Upper lobe of left lung (tissue), 6 donors: Measurements from ENCODE around the gene SERPINB1. TPM values are rescaled to one million over a fixed set of nuclear protein-coding genes. Genes with fewer than 3 reads are reported as not detected.
A peak's percentile ranks its signal among the peaks of the same experiment; 100 is the strongest.

Source experiments
- ATAC-seq, 2 donors: fragments of 200-7000 bp; cut with Tn5 transposase; one replicate each; pipeline ENCODE4 v1.9.1; 2022; ENCODE audit warnings: mild to moderate bottlenecking in 2 of 2, moderate library complexity in 2 of 2; ENCODE audit not compliant: low FRiP score in 2 of 2
- DNase-seq, 2 donors: peaks; one replicate each; pipeline ENCODE4 v3.0.0-alpha.2; 2019 to 2020
- H3K27ac ChIP-seq, 4 donors: fragments of 200-600 bp; sonication (generic); one replicate each; pipeline ENCODE4 v1.5.1; 2016 to 2019
- H3K27me3 ChIP-seq, 4 donors: fragments of 200-600 bp; sonication (generic); one replicate each; pipeline ENCODE4 v1.5.1; 2017 to 2019
- H3K36me3 ChIP-seq, 4 donors: fragments of 200-600 bp; sonication (generic); one replicate each; pipeline ENCODE4 v1.5.1; 2016 to 2019
- H3K4me1 ChIP-seq, 4 donors: fragments of 200-600 bp; sonication (generic); one replicate each; pipeline ENCODE4 v1.5.1; 2018 to 2019
- H3K4me3 ChIP-seq, 4 donors: fragments of 200-600 bp; sonication (generic); one replicate each; pipeline ENCODE4 v1.5.1; 2017 to 2019; ENCODE audit warnings: mild to moderate bottlenecking in 2 of 4, moderate library complexity in 1 of 4
- H3K9me3 ChIP-seq, 4 donors: fragments of 200-600 bp; sonication (generic); one replicate each; pipeline ENCODE4 v1.5.1; 2018 to 2019
- CTCF ChIP-seq, 6 experiments: fragments of 450-650 bp in 4 of 6; fragments of 200-600 bp in 2 of 6; sonication (generic) in 2 of 6; IDR thresholded peaks; one replicate each; pipeline ENCODE4 v1.5.1; 2016 to 2019; ENCODE audit warnings: antibody characterized with exemption in 6 of 6
- EP300 ChIP-seq, 4 donors: sonication (generic); formaldehyde crosslinking; IDR thresholded peaks; one replicate each; pipeline ENCODE4 v1.5.1; 2017; ENCODE audit warnings: antibody characterized with exemption in 4 of 4, control low read depth in 2 of 4
- POLR2A ChIP-seq, 4 donors: fragments of 450-650 bp; IDR thresholded peaks; one replicate each; pipeline ENCODE4 v1.5.1; 2016 to 2017; ENCODE audit warnings: antibody characterized with exemption in 4 of 4, mild to moderate bottlenecking in 2 of 4
- POLR2AphosphoS5 ChIP-seq, 2 donors: sonication (generic); formaldehyde crosslinking; IDR thresholded peaks; one replicate each; pipeline ENCODE4 v1.5.1; 2017; ENCODE audit warnings: antibody characterized with exemption in 2 of 2
- WGBS, 2 donors: methylation state at CpG; one replicate each; pipeline ENCODE4 v1.1.5; 2017 to 2018; 5-methylcytosine and 5-hydroxymethylcytosine counted together
- total RNA-seq, 6 donors: library from RNA; depleted of rRNA in 4 of 6; stranded (reverse); fragments of >200 nt in 4 of 6; gene quantifications; one replicate each; pipeline versions ENCODE4 v1.1.0 to v1.2.1, GENCODE V29; 2016 to 2021
- donor health status: DM: no; HTN: no; CAD: no; lungs with moderate emphysema.
- donor health status: DM: no; HTN: yes; CAD: no; lungs with severe emphysema.

Gene SERPINB1
- total RNA-seq, 6 donors from 2014 or later, result 56.6 to 184 (median 102) TPM

DNA sequence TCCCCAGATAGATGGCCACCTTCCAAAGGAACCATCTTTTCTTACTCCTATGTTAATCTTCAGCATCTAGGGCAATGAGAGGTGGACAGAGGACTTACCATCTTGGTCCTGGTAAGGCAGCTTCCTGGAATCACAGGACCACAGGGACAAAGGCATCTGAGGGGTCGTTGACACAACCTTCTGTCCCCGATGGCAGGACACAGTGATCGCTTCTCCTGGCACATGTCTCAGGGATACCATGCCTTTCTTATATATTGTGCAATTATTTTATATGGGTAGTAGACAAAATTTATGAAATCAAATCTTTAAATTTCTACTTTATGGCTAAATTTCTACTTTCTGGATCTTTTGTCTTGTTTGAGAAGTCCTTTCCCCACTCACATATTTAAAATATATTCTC lies 20.1 kb downstream of the SERPINB1 start:
- WGBS, 2 donors, result 93 to 96% methylated on average over 3 of the region's 3 CpGs
- no peak overlapping the region for H3K27ac ChIP-seq
- no peak for TF ChIP-seq POLR2AphosphoS5 (IDR thresholded peaks at IDR 0.05)
- TF ChIP-seq CTCF (IDR thresholded peaks at IDR 0.05), result no peak
- no peak for TF ChIP-seq EP300 (IDR thresholded peaks at IDR 0.05)
- no peak for TF ChIP-seq POLR2A (IDR thresholded peaks at IDR 0.05)
- peaks cover 23 to 36% (median 30%) of the 10 kb centered on the region in 4 donors for H3K4me1 ChIP-seq
- no peaks in the 10 kb centered on the region for H3K36me3 ChIP-seq
- H3K27me3 ChIP-seq, result no peaks in the 10 kb centered on the region
- no peak overlapping the region for H3K4me3 ChIP-seq
- ATAC-seq (no peak), DNase-seq (no peak)
- H3K9me3 ChIP-seq, result no peaks in the 10 kb centered on the region

DNA sequence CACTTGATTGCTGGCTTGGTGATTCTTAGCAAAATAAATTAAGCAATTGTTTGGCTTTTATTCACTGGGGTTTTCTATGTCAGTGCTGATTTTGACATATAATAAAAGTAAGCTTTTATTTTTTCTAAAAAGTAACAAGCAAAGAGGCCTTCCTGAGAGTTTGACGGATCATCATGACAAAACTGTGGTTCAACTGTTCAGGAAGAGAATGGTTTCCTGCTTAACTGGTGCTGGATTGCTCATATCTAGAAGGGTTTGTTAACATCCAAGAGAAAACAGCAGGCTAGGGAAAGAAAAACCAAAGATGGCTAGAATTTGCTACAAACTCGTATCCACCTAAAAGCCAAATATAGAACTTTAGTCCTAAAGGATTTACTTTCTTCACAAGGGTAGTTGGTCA lies 21.2 kb downstream of the SERPINB1 start:
- no peak for ATAC-seq
- WGBS, 2 donors, result 43 to 56% methylated on average over 2 of the region's 2 CpGs
- peak overlapping the region in 2 of 4 donors; percentile 70 to 78 for H3K27ac ChIP-seq

GRCh38 chr6:2819978-2820377 lies 21.7 kb downstream of the SERPINB1 start:
- Histone ChIP-seq H3K9me3 (peaks cover 7 to 8% (median 8%) of the 10 kb centered on the region in 4 donors), H3K36me3 (no peaks in the 10 kb centered on the region), H3K27me3 (no peaks in the 10 kb centered on the region), H3K4me1 (peaks cover 23 to 36% (median 30%) of the 10 kb centered on the region in 4 donors), H3K27ac (peak overlapping the region in 2 of 4 donors; percentile 70 to 78), H3K4me3 (no peak overlapping the region)
- WGBS, 2 donors, result 41 to 46% methylated on average over 7 of the region's 7 CpGs
- TF ChIP-seq EP300 (IDR thresholded peaks at IDR 0.05) (no peak), POLR2AphosphoS5 (IDR thresholded peaks at IDR 0.05) (no peak), POLR2A (IDR thresholded peaks at IDR 0.05) (no peak), CTCF (IDR thresholded peaks at IDR 0.05) (no peak)
- ATAC-seq (no peak), DNase-seq (no peak)

More for the DNA sequence above, 21.2 kb downstream of the SERPINB1 start:
- Histone ChIP-seq H3K4me3 (no peak overlapping the region), H3K36me3 (no peaks in the 10 kb centered on the region), H3K27me3 (no peaks in the 10 kb centered on the region), H3K9me3 (peaks cover 7 to 8% (median 8%) of the 10 kb centered on the region in 4 donors), H3K4me1 (peaks cover 23 to 36% (median 30%) of the 10 kb centered on the region in 4 donors)
- DNase-seq, result no peak
- TF ChIP-seq POLR2AphosphoS5 (IDR thresholded peaks at IDR 0.05), result no peak
- no peak for TF ChIP-seq CTCF (IDR thresholded peaks at IDR 0.05)
- TF ChIP-seq EP300 (IDR thresholded peaks at IDR 0.05), result no peak
- TF ChIP-seq POLR2A (IDR thresholded peaks at IDR 0.05), result no peak

- DNase-seq, result no peak
- H3K36me3 ChIP-seq, result no peaks in the 10 kb centered on the region
- no peak for ATAC-seq
These were observed 22.5 kb downstream of the SERPINB1 start for GRCh38 chr6:2819115-2819514.

More at GRCh38 chr6:2819115-2819514, 22.5 kb downstream of the SERPINB1 start:
- 88 to 91% methylated on average over 5 of the region's 5 CpGs for WGBS, 2 donors
- no peaks in the 10 kb centered on the region for H3K27me3 ChIP-seq
- no peak overlapping the region for H3K4me3 ChIP-seq
- H3K4me1 ChIP-seq, result peaks cover 23 to 36% (median 30%) of the 10 kb centered on the region in 4 donors
- TF ChIP-seq POLR2AphosphoS5 (IDR thresholded peaks at IDR 0.05), result no peak
- no peak for TF ChIP-seq EP300 (IDR thresholded peaks at IDR 0.05)
- TF ChIP-seq POLR2A (IDR thresholded peaks at IDR 0.05), result no peak
- TF ChIP-seq CTCF (IDR thresholded peaks at IDR 0.05), result no peak
- peaks cover 7 to 8% (median 8%) of the 10 kb centered on the region in 4 donors for H3K9me3 ChIP-seq
- peak overlapping the region; percentile 60 to 78 (median 66) for H3K27ac ChIP-seq
